ENCODE data around the gene ECSCR.

DNA sequence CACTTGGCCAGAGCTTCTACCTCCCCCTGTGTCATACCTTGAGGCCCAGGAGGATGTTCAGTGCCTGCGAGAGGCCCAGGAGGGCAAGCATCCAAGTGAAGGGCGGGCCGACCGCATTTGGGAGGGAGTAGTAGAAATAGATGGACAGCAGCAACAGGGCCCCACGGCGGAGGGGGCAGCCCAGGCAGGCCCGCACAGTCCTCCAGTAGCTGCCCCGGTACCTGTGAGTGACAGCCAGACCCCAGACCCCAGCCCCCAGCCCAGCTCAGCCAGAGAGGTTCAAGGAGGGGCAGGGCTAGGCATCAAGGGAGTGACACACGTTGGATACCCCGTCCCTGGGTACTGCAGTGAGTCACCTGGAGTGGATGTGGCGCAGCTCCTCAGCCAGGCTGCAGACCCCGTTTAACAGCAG, 18.6 kb upstream of the ECSCR start:
- TF ChIP-seq, protein P1, sequence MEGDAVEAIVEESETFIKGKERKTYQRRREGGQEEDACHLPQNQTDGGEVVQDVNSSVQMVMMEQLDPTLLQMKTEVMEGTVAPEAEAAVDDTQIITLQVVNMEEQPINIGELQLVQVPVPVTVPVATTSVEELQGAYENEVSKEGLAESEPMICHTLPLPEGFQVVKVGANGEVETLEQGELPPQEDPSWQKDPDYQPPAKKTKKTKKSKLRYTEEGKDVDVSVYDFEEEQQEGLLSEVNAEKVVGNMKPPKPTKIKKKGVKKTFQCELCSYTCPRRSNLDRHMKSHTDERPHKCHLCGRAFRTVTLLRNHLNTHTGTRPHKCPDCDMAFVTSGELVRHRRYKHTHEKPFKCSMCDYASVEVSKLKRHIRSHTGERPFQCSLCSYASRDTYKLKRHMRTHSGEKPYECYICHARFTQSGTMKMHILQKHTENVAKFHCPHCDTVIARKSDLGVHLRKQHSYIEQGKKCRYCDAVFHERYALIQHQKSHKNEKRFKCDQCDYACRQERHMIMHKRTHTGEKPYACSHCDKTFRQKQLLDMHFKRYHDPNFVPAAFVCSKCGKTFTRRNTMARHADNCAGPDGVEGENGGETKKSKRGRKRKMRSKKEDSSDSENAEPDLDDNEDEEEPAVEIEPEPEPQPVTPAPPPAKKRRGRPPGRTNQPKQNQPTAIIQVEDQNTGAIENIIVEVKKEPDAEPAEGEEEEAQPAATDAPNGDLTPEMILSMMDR (IDR thresholded peaks at IDR 0.05) = no peak
- no peak for TF ChIP-seq POLR2AphosphoS5 (IDR thresholded peaks at IDR 0.05)
